Stimulated activated CD8-positive, alpha-beta memory T cell treated with anti-CD3 and anti-CD28 coated beads, Interleukin-12 subunit alpha, Interleukin-12 subunit beta, amount 100 ng/mL, for 1 hour (primary cell): ENCODE results near the gene CD300C.
"Not testable (repeated sequence)": the region's sequence is repeated elsewhere in the genome, so short reads cannot be mapped to it uniquely, and the experiment has no call there.

Experiments
- DNase-seq: peaks from one replicate; pipeline ENCODE4 v3.0.0-alpha.2; 2020; ENCODE audit warnings: low read depth

CD300C gene

DNA sequence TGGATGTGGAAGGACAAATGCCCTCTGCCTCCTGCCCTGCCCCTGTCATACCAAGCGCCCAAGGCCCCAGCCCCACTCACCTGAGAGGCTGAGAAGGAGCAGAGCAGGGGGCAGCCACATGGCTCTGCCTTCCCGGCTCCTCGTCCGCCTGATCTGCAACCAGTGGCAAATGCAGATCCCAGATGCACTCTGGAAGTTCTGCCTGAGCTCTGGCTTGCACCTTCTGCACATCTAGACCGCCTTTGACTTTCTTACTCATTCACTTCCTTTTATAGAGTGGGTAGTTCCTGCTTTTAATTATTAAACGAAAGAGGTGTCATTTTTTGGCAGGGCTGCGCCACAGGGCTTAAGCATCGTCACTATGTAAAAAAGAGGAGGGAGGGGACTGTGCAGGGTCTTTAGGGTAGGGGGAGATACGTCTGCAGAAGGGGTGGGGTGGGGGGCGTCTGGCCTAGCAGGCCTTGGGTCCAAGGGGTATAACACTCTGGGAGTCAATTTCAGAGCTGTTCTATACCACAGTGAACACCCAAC, 14.6 kb downstream of the CD300C start, which contains the start of gene CD300LB:
Gene CD300LB (minus strand): TSS at position 245 of the 531 bp plus-strand sequence. CDS start 125 bp downstream, at position 120.
- DNase-seq = no peak

DNA sequence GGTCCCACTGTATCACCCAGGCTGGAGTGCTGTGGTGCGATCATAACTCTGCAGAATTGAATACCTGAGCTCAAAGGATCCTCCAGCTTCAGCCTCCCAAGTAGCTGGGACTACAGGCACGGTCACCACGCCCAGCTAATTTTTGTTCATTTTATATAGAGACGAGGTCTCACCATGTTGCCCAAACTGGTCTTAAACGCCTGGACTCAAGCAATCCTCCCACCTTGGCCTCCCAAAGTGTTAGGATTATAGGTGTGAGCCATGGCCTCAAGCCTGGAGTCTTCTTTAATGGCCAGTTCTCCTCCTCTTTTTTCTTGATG, 15.1 kb downstream of the CD300C start:
- DNase-seq = no peak

DNA sequence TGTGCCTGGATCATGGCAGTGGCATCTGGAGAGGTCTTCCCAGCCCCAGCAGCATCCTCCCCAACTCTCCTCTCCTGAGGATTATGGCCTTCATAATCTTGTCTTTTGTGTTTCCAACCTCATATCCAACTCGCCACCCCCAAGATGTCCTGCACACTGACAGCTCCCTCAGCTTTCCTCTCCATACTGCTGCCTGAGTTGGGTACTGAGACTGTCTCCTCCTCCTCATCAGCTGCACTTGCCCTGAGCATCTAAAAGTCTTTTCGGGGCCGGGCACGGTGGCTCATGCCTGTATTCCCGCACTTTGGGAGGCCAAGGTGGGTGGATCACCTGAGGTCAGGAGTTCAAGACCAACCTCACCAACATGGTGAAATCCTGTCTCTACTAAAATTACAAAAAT, 16.7 kb downstream of the CD300C start:
- no peak for DNase-seq

DNA sequence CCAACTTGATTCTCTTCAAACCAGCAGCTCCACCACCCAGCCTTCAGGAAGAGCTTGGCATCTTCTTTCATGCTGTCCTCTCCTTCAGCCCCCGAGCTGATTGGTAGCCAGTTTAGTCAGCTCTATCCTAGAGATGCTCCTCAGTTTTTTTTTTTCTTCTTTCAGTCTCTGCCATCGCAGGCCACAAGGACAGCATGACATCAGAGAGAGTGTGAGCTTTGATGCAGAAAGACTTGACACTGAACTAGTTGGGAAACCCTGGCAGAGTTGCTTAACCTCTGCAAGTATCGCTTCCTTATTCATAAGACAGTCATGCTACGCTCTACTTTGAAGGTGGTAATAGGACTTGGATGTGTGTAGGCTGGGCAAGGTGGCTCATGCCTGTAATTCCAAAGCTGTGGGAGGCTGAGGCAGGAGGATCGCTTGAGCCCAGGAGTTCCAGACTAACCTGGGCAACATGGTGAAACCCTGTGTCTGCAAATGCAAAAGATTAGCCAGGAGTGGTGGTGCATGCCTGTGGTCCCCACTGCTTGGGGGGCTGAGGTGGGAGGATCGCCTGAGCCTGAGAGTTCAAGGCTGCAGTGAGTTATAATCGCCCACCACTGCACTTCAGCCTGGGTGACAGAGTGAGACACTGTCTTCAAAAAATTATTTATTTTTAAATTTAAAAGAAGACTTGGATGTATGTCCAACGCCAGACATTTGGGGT, 17.3 kb downstream of the CD300C start:
- no peak for DNase-seq

DNA sequence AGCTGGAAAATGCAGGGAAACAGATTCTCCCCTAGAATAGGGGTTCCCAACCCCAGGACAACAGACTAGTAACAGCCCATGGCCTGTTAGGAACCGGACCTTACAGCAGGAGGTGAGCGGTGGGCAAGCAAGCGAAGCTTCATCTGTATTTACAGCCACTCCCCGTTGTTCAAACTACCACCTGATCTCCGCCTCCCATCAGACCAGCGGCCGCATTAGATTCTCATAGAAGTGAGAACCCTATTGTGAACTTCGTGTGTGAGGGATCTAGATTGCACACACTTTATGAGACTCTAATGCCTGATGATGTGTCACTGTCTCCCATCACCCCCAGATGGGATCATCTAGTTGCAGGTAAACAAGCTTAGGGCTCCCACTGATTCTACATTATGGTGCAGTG, 18.2 kb downstream of the CD300C start:
- no peak for DNase-seq

DNA sequence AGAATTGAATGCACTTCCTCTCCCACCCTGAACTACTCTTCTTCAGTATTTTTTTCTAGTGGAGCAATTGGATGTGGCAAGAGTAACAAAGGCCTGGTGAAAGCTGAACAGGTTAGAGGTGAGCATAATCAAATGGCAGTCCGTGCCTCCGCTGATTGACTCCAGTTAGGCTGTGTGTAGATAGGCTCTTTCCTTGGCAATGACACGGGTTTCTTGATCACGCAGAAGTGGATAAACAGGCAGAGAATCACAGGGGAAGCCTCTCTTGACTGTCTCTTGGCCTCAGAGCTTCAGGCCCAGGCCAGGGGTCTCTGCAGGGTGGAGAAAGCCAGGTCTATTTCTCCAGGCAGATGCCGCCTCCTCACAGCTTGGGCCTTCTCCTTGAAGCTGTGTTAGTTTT, 18.8 kb downstream of the CD300C start:
- no peak for DNase-seq

DNA sequence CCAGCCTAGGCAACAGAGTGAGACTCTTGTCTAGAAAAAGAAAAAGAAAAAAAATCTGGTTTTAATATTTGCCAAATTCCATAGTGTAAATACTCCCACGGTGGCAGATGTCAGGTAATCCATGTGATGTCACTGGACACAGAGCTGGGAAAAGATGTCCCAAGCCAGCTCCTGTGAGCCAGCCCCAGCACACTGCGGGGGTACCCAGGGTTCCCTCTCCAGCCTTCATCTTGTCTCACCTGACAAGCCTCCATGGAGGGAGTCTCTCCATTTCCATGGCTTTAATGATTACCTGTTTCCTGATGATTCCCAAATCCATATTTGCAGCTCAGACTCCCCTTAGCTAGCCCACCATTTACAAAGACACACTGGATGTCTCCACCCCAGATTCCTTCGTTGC, 19.2 kb downstream of the CD300C start:
- DNase-seq = no peak

DNA sequence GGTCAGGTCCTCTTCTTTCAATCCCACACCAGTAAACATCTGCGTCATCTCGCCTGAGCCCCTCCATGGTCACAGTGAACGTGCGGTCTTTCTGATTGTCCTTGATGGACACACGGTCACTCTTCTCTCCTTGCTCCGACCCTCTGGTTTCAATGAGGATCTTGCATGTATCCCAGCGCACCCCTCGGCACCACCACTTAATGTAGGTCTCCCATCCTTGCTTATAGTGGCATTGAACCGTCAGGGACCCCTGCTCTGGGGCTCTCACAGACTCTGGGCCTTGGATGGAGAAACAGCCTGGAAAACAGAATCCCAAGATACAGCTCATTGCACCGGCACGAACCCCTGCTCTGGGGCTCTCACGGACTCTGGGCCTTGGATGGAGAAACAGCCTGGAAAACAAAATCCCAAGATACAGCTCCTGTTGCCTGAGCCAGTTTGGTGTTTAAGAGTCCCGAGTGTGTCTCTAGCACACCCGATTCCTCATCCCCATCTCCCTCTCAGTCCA, 20.1 kb downstream of the CD300C start:
- no peak for DNase-seq

DNA sequence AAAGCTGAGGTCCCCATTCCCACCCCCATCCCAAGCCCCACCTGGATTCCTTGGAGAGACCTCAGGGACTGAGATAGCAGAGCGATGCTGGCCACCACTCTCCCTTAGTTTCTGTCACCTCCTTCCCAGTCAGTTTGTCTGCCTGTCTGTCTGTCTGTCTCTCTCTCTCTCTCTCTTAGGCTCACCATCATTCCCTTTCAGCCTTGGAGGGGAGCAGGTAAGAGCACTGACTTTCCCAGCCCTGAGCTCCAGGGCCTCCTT, 20.5 kb downstream of the CD300C start:
- DNase-seq = no peak

DNA sequence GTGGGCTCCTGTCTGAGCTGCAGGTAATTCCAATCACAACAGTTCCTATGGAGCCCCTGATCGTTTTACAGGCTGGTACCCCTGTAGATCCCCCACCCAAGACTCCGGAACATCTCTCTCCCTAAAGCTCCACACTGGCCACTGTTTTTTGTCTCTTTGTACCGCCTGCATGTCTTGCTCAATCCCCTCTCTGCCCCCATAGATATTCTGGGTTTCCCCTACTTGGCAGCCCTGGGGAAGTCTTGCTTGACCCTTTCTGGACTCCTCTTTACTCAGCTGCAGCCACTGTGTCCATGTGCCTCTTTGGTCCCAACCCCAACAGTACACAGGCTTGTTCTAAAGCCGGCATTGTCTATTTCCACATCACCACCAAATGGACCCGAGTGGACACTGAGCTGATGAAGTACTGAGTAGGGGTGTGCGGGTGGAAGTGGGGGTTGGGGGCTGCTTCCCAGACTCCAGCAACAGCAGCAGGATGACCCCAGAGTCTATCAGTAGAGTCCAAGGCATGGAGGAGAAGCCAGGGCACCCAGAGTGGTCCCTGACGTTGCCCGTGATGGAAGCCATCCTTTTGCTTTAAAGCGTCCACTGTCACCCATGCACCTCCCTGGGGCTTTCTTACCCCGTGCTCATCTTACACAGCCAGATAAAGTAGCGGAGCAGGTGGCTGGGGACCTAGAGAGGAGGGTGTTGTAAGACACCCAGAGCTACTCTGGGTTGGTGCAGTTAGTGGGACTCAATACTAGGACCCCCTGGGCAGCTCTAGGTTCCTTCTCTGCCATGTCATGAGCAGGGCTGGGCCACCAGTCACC, 21.1 kb downstream of the CD300C start:
- no peak for DNase-seq

DNA sequence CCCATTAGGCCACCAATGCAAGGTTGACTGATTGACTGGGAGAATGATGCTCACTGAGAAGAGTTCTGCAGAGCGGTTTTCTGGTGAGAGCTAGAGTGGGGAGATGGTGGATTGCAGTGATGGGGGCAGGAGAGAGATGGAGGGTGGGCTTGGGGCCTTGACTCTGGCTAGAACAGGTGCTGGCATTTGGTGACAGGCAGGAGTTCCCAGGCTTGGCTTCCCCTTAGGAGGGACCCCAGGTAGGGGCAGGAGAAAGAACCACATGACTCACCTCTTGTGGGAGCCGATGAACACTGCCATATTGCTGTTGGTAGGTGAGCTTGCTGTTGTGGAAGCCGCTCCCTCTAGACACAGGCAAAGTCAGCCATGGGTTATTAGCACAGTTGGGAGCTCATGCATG, 22.6 kb downstream of the CD300C start:
- no peak for DNase-seq

DNA sequence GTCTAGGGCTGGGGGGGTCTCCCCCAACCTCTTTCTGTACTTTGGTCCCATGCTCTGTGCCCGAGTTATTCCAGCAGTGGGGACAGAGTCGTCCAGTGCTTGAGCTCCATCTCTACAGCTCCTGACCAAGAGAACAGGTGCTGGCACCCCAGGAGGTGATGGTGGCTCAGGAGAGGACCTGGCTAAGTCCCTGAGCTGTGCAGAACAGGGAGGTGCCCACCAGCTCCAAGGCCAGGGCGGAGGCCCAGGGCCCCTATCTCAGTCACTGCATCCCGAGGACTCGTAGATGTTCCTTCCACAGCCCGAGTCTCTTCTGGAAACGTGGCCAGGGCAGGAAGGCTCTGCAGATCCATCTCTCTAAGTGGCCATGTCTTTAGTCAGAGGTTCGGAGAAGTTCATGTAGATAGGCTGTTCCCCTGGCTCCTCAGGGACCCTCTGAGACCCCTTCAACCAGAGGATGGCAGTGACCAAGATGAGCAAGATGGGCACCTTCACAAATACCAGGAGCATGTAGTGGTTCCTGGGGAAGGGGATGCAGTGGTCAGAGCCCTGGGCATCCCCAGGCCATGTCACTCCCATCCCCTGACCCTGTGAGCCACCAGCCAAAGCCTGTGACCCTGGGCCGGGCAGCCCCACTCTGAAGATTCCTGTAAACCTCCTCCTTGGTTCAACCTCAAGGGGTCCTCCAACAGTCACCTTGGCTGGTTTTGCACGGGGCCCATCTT, 23.4 kb downstream of the CD300C start:
- DNase-seq = no peak

DNA sequence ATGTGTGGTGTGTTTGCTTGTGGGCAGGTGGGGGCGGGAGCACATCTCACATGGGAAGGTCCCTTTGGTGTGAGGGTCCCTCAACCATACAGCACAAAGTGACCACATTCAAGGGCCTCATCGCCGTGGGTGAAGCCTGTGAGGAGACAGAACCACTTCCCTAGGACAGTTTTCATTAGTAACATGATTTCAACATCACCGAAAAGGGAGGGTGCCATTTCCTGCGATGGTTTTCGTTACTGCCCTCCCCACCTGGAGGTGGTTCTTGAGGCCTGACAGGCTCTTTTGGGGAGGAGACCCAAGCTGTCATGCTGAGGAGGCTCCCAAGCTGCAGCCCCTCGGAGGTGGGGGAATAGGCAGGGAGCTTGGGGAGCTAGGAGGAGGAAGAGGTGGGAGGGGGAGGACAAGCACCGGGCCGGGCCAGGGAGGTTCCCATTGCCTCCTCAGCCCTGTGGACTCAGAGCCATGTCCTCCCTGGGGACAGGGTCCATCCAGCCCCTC, 24.2 kb downstream of the CD300C start:
- no peak for DNase-seq

DNA sequence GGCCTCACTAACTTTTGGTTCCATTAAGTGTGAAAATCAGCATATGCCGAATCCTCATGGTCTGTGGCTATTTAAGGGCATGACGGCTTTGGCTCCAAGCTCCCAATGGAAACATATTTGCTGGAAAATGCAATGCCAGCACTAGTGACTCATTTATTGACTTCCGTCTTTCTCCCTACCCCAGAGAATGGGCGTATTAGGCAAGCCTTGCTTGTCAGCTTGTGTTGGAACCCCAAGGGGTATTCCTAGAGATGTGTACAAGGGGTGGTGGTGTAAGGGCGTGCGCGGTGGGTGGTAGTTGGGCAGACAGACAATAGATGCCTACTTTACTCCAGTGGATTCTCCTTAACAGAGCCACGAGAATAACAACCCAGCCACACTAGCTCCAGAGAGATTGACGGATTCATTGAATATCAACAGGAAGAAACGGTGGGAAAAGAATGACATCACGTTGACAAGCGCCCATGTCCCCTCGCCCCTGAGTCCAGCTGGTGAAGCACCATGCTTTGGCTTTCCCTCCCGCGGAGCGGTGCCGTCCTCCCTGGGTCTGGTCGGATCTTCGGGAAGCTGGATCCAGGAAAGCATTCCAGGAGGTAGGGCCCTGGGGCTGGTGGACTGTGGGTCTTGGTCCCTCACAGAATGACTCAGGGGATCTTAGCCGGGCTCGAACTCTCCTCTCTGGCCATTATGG, 25.0 kb downstream of the CD300C start:
- no peak for DNase-seq

DNA sequence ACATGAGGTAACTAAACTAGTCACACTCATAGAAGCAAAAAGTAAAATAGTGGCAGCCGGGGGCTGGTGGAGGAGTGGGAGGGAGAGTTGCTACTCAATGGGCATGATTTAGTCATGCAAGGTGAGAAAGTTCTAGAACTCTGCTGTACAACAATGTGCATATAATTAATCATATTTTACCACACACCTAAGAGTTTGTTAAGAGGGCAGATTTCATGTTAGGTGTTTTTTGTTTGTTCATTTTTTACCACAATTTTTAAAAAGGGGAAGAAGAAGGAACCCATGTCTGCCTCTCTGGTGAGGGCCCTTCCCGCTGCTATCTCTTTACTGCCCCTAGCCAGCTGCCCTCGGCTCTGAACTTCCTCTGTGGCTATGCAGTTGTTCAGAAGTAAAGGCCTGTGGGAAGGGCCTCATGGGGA, 25.9 kb downstream of the CD300C start:
- no peak for DNase-seq

DNA sequence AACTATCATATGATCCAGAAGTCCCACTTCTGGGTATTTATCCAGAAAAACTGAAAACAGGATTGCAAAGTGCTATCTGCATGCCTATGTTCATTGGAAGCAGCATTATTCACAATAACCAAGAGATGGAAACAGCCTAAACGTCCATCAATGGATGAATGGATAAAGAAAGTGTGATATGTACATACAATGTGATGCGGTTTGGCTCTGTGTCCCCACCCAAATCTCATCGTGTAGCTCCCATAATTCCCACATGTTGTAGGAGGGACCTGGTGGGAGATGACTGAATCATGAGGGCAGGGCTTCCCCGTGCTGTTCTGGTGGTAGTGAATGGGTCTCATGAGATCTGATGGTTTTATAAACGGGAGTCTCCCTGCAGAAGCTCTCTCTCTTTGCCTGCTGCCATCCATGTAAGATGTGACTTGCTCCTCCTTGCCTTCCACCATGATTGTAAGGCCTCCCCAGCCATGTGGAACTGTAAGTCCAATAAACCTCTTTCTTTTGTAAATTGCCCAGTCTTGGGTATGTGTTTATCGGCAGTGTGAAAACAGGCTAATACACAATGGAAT, 27.4 kb downstream of the CD300C start:
- not testable (repeated sequence) for DNase-seq

DNA sequence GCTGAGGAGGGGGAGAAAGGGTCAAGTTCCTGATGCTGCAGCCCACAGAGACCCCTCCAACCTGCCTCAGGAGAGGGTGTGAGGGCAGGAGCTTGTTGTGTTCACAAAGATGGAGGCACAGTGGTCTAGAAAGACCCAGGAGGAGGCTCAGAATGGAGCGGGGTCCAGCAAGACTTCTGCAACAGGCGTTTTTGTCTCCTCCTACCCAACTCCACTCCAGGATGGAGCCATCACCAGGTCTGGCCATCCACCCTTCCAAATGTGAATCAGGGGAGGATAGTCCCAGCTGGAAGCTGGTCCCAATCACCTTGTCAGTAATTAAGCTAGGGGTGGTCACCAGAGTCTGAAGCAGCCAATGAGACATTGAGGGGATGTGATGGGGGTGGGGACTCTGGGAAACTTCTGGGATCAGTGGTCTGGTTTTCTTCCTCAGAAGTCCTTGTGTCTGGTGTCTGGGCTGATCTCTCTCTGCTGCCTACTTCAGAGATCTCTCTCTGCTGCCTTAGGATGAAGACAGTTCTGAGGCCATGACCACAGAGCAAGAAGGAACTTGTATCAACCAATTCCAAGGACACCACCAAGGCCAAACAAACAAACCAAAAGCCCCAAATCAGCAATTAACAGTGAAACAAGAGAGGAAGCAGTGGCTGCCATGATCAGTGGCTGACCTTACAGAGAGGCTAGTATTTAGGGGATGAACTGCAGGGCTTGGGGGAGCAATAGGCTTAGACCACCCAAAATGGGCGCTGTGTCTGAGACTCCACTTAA, 29.2 kb downstream of the CD300C start:
- no peak for DNase-seq

DNA sequence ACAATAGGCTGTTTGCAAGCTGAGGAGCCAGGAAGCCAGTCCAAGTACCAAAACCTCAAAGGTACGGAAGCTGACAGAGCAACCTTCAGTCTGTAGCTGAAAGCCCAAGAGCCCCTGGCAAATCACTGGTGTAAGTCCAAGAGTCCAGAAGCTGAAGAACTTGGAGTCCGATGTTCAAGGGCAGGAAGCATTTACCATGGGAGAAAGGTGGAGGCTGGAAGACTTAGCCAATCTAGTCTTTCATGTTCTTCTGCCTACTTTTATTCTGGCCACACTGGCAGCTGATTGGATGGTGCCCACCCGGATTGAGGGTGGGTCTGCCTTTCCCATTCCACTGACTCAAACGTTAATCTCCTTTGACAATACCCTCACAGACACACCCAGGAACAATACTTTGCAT, 30.0 kb downstream of the CD300C start:
- DNase-seq = no peak

DNA sequence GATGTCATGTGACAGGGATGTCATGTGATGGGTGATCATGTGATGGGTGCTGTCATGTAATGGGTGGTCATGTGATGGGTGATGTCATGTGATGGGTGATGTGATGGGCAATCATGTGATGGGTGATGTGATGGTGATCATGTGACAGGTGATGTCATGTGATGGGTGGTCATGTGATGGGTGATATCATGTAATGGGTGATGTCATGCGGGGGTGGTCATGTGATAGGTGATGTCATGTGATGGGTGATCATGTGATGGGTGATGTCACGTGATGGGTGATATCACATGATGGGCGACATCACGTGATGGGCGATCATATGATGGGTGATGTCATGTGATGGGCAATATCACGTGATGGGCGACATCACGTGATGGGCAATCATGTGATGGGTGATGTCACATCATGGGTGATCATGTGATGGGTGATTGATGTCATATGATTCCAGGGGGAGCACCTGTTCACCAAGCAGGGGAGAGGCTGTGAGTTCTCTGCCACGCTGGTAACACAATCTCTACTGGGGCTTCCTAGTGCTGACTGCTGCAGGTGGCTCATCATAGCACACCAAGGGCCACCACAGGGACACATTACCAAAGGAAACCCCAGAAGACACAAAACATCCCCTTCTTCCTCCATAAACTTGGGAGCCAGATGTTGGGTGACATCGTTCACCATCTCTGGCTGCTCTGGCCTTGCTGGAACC, 31.1 kb downstream of the CD300C start:
- no peak for DNase-seq

DNA sequence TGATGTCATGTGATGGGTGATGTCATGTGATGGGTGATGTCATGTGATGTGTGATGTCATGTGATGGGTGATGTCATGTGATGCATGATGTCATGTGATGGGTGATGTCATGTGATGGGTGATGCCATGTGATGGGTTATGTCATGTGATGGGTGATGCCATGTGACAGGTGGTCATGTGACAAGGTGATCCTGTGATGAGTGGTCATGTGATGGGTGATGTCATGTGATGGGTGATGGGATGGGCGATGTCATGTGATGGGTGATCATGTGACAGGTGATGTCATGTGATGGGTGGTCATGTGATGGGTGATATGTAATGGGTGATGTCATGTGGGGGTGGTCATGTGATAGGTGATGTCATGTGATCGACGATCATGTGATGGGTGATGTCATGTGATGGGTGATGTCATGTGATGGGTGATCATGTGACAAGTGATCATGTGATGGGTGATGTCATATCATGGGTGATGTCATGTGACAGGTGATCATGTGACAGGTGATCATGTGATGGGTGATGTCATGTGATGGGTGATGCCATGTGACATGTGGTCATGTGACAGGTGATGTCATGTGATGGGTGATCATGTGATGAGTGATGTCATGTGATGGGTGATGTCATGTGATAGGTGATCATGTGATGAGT, 31.8 kb downstream of the CD300C start:
- DNase-seq = peak; percentile 28
